Progenitor cell of endocrine pancreas (in vitro differentiated cells): Measurements from ENCODE around the gene CAMSAP1. TPM values are rescaled to one million over a fixed set of nuclear protein-coding genes. Genes with fewer than 3 reads are reported as not detected.
"Not testable (repeated sequence)": the region's sequence is repeated elsewhere in the genome, so short reads cannot be mapped to it uniquely, and the experiment has no call there.

Experiments
- DNase-seq: peaks from one replicate; pipeline ENCODE4 v3.0.0; 2021; ENCODE audit warnings: low spot score; ENCODE audit not compliant: unreplicated experiment
- H3K27ac Mint-ChIP-seq: 2 replicates; pipeline ENCODE4 v1.8.0; 2021; ENCODE audit warnings: mild to moderate bottlenecking, moderate library complexity, mixed read lengths
- H3K27me3 Mint-ChIP-seq: 2 replicates; pipeline ENCODE4 v1.8.0; 2021; ENCODE audit warnings: mixed read lengths
- H3K36me3 Mint-ChIP-seq: 2 replicates; pipeline ENCODE4 v1.8.0; 2022; ENCODE audit warnings: mixed read lengths; ENCODE audit not compliant: insufficient read depth
- H3K4me1 Mint-ChIP-seq: 2 replicates; pipeline ENCODE4 v1.8.0; 2021; ENCODE audit warnings: low read depth, mixed read lengths
- H3K4me3 Mint-ChIP-seq: 2 replicates; pipeline ENCODE4 v1.8.0; 2021; ENCODE audit warnings: low read depth, mild to moderate bottlenecking, moderate library complexity, mixed read lengths
- H3K9me3 Mint-ChIP-seq: 2 replicates; pipeline ENCODE4 v1.8.0; 2021; ENCODE audit warnings: low read depth, mixed read lengths
- CTCF ChIP-seq: fragments of 200-600 bp; sonication (generic); IDR thresholded peaks from one replicate; pipeline ENCODE4 v1.5.0; 2021; ENCODE audit warnings: antibody characterized with exemption, mild to moderate bottlenecking; ENCODE audit not compliant: unreplicated experiment
- total RNA-seq: library from RNA; stranded (reverse); gene quantifications from 2 replicates; pipeline ENCODE4 v1.2.1, GENCODE V29; 2021

Gene CAMSAP1
- total RNA-seq, 1 donor from 2014 or later: 82.2 TPM

DNA sequence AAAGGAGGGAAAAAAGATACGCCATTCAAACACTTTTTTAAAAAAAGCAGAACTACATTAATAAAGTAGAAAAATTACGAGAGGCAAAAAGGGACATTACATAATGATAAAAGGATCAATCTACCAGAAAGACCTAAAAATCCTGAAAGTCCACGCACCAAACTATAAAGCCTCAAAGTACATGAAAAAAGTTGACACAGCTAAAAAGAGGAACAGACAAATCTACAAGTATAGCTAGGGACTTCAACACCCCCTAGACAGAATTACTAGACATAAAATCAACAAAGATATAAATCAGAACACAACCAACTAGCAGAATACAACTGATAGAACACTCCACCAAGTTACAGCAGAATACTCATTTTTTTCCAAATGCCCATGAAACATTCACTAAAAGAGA lies 11.1 kb downstream of the CAMSAP1 start:
- no peak for TF ChIP-seq CTCF
- DNase-seq: no peak
- Mint-ChIP-seq H3K27ac (no peak overlapping the region), H3K27me3 (no peaks in the 10 kb centered on the region), H3K36me3 (peaks cover 43% of the 10 kb centered on the region), H3K9me3 (peaks cover 33% of the 10 kb centered on the region), H3K4me3 (no peak overlapping the region), H3K4me1 (peaks cover 18% of the 10 kb centered on the region)

GRCh38 chr9:135895202-135895848 lies 12.0 kb downstream of the CAMSAP1 start:
- Mint-ChIP-seq H3K27ac (no peak overlapping the region), H3K4me1 (peaks cover 25% of the 10 kb centered on the region), H3K4me3 (no peak overlapping the region), H3K27me3 (no peaks in the 10 kb centered on the region), H3K9me3 (peaks cover 30% of the 10 kb centered on the region), H3K36me3 (peaks cover 39% of the 10 kb centered on the region)
- DNase-seq: no peak
- no peak for TF ChIP-seq CTCF

- no peak for DNase-seq
- H3K27me3 Mint-ChIP-seq: no peaks in the 10 kb centered on the region
- peaks cover 16% of the 10 kb centered on the region for H3K9me3 Mint-ChIP-seq
- no peak for TF ChIP-seq CTCF
- no peak overlapping the region for H3K4me3 Mint-ChIP-seq
- H3K4me1 Mint-ChIP-seq: peaks cover 37% of the 10 kb centered on the region
- H3K27ac Mint-ChIP-seq: no peak overlapping the region
- peaks cover 22% of the 10 kb centered on the region for H3K36me3 Mint-ChIP-seq
These were observed 14.2 kb downstream of the CAMSAP1 start for GRCh38 chr9:135893104-135893503.

GRCh38 chr9:135892327-135892726 lies 15.0 kb downstream of the CAMSAP1 start:
- H3K36me3 Mint-ChIP-seq: peaks cover 16% of the 10 kb centered on the region
- peaks cover 12% of the 10 kb centered on the region for H3K9me3 Mint-ChIP-seq
- H3K4me3 Mint-ChIP-seq, DNase-seq, H3K27me3 Mint-ChIP-seq: not testable (repeated sequence)
- peak overlapping the region; percentile 79 for H3K27ac Mint-ChIP-seq
- peaks cover 43% of the 10 kb centered on the region for H3K4me1 Mint-ChIP-seq

DNA sequence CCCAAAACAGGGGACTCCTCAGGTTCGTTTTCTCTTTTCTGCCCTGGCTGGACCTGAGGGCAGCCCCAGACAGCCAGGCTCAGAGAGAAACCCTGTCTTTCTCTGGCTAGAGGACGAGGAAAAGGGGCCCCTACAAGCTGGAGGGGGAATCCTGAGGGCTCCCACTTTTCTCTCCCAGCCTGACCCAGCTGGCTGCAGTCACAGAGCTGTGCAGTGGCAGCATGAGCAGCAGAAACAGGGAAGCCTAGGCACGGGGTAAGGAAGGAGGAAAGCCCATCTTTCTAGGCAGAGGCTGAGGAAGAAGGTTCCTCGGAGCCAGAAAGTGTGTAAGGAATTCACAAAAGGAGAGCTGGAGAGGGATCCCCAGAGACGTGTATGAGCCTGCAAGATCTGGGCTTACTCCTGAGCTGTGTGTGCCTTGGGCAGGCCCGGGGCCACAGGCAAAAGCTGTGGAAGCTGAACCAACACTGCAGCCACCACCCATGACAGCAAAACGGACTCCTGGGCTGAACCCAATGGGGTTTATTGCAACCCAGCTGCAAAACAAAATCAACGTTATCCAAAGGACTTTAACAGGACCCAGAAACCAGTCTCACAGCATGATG lies 16.2 kb downstream of the CAMSAP1 start:
- H3K4me1 Mint-ChIP-seq: peaks cover 55% of the 10 kb centered on the region
- no peak for DNase-seq
- peak overlapping the region; percentile 11 for H3K27ac Mint-ChIP-seq

More for the DNA sequence above, 16.2 kb downstream of the CAMSAP1 start:
- Mint-ChIP-seq H3K27me3 (no peaks in the 10 kb centered on the region), H3K4me3 (no peak overlapping the region), H3K36me3 (peaks cover 11% of the 10 kb centered on the region), H3K9me3 (peaks cover 8% of the 10 kb centered on the region)
- no peak for TF ChIP-seq CTCF
